Activated CD8-positive, alpha-beta T cell treated with anti-CD3 and anti-CD28 coated beads for 36 hours (primary cell): ENCODE measurements around the gene MOSPD3. TPM values are rescaled to one million over a fixed set of nuclear protein-coding genes. Genes with fewer than 3 reads are reported as not detected.

ENCODE experiments used
- ATAC-seq: fragments of 200-7000 bp; cut with Tn5 transposase; one replicate; pipeline ENCODE4 v1.10.0; 2021; ENCODE audit warnings: mild to moderate bottlenecking, moderate library complexity
- CTCF ChIA-PET: fragments of 350-600 bp; sonication (Branson Sonifier 250); formaldehyde crosslinking; loops from one replicate; lab custom pipeline; 2021; ENCODE audit warnings: antibody characterized with exemption; lab: Charles Lee
- POLR2A ChIA-PET: fragments of 350-600 bp; sonication (Branson Sonifier 250); formaldehyde crosslinking; loops from one replicate; lab custom pipeline; 2021; ENCODE audit warnings: antibody characterized with exemption; lab: Charles Lee
- DNase-seq: peaks from one replicate; pipeline ENCODE4 v3.0.0-alpha.2; 2020
- H3K27ac Mint-ChIP-seq: one replicate; pipeline ENCODE4 v1.8.0; 2021; ENCODE audit warnings: mild to moderate bottlenecking, mixed read lengths
- H3K27me3 Mint-ChIP-seq: one replicate; pipeline ENCODE4 v1.8.0; 2021; ENCODE audit warnings: mixed read lengths
- H3K36me3 Mint-ChIP-seq: one replicate; pipeline ENCODE4 v1.8.0; 2021; ENCODE audit warnings: low read depth, mixed read lengths
- H3K4me1 Mint-ChIP-seq: one replicate; pipeline ENCODE4 v1.8.0; 2021; ENCODE audit warnings: low read depth, mixed read lengths
- H3K4me3 Mint-ChIP-seq: one replicate; pipeline ENCODE4 v1.8.0; 2021; ENCODE audit warnings: mild to moderate bottlenecking, moderate library complexity, mixed read lengths
- H3K9me3 Mint-ChIP-seq: one replicate; pipeline ENCODE4 v1.8.0; 2021; ENCODE audit warnings: mixed read lengths
- intact Hi-C: fragments of 100-400 bp; cut with micrococcal nuclease; formaldehyde crosslinking; loops from one replicate; pipeline ENCODE4 v1.10.0; 2022
- total RNA-seq, 2 experiments: library from RNA; stranded (reverse); gene quantifications; one replicate each; pipeline ENCODE4 v1.2.3, GENCODE V29; 2021
- TF ChIP-seq, protein P1 (sequence below): fragments of 200-600 bp; IDR thresholded peaks from one replicate; pipeline ENCODE4 v1.8.0; 2022; ENCODE audit warnings: antibody characterized with exemption, mild to moderate bottlenecking

MOSPD3 gene
- total RNA-seq, 2 experiments from 2014 or later, result 9.6 to 10.5 TPM

DNA sequence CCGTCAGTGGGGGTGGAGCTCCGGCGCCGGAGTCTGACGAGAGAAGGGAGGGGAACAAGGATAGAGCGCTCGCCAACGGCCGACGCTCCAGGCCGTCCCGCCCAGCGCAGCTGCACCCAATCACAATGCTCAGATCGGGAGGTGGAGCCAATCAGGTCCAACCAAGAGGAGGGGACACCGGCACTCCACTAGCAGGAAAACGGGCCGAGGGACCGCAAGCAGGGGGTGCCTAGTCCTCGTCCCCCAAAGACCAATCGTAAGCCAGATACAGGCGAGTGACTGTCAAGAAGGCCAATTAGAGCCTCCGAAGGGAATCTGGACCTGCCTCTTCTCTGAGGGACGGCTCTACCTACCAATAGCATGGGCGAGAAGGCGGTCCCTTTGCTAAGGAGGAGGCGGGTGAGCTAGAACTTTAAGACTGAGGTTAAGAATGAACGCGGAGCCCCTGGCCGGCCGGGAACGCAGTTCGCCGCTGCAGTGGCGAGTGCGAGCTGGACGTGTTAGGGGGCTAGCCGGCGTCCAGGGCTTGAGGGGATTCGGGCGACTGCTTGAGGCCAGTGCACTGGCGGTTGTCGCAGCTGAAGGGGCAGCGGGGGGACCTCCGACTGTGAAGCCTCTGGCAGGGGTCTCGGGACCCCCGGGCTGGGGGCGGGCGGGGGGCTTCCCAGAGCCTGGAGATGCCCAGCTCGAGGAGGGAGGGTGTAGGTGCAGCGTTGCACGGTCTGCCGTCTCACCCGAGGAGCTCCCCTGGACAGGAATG is 25.9 kb upstream of the MOSPD3 start, which contains the start of gene FBXO24:
Gene FBXO24 (plus strand): TSS at position 63 of the 760 bp plus-strand sequence. CDS start 298 bp downstream, at position 361.
- Mint-ChIP-seq H3K36me3 (peaks cover 2% of the 10 kb centered on the region), H3K4me3 (peak within 1 kb of the TSS; percentile 98), H3K27me3 (peaks cover 5% of the 10 kb centered on the region), H3K4me1 (peaks cover 20% of the 10 kb centered on the region), H3K27ac (peak within 1 kb of the TSS; percentile 93), H3K9me3 (no peaks in the 10 kb centered on the region)
- DNase-seq (peak; percentile 99), ATAC-seq (peak; percentile 84)
- TF ChIP-seq, protein P1, sequence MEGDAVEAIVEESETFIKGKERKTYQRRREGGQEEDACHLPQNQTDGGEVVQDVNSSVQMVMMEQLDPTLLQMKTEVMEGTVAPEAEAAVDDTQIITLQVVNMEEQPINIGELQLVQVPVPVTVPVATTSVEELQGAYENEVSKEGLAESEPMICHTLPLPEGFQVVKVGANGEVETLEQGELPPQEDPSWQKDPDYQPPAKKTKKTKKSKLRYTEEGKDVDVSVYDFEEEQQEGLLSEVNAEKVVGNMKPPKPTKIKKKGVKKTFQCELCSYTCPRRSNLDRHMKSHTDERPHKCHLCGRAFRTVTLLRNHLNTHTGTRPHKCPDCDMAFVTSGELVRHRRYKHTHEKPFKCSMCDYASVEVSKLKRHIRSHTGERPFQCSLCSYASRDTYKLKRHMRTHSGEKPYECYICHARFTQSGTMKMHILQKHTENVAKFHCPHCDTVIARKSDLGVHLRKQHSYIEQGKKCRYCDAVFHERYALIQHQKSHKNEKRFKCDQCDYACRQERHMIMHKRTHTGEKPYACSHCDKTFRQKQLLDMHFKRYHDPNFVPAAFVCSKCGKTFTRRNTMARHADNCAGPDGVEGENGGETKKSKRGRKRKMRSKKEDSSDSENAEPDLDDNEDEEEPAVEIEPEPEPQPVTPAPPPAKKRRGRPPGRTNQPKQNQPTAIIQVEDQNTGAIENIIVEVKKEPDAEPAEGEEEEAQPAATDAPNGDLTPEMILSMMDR, result no peak
- intact Hi-C loops, result no loop called here
- CTCF ChIA-PET, result interaction anchor here (0.6 to 6.4 kb wide), 22 partner anchors 15 to 139 kb away, joined by 3 to 39 read pairs (median 4); partner anchors contain the start of genes MOSPD3 and POP7
- POLR2A ChIA-PET, result interaction anchor here (0.9 to 4.9 kb wide), 15 partner anchors 9 to 157 kb away, joined by 3 to 22 read pairs (median 5); partner anchors contain the start of genes MEPCE, MOSPD3, PCOLCE and POP7

GRCh38 chr7:100588438-100588837 is 23.9 kb upstream of the MOSPD3 start:
- Mint-ChIP-seq H3K9me3 (no peaks in the 10 kb centered on the region), H3K4me1 (peaks cover 8% of the 10 kb centered on the region), H3K27ac (no peak overlapping the region), H3K27me3 (peaks cover 5% of the 10 kb centered on the region), H3K36me3 (no peaks in the 10 kb centered on the region), H3K4me3 (peak overlapping the region; percentile 26)
- CTCF ChIA-PET, result interaction anchor here (0.7 to 6.4 kb wide), 18 partner anchors 10 to 460 kb away, joined by 3 to 30 read pairs (median 4); partner anchors contain the start of genes MOSPD3, POP7 and SLC12A9
- POLR2A ChIA-PET, result interaction anchor here (1.3 kb wide), 1 partner anchor 17 kb away, joined by 4 read pairs; no protein-coding TSS in a partner anchor
- ATAC-seq (no peak), DNase-seq (no peak)
- intact Hi-C loops, result no loop called here
- TF ChIP-seq, protein P1, result peak; percentile 17

DNA sequence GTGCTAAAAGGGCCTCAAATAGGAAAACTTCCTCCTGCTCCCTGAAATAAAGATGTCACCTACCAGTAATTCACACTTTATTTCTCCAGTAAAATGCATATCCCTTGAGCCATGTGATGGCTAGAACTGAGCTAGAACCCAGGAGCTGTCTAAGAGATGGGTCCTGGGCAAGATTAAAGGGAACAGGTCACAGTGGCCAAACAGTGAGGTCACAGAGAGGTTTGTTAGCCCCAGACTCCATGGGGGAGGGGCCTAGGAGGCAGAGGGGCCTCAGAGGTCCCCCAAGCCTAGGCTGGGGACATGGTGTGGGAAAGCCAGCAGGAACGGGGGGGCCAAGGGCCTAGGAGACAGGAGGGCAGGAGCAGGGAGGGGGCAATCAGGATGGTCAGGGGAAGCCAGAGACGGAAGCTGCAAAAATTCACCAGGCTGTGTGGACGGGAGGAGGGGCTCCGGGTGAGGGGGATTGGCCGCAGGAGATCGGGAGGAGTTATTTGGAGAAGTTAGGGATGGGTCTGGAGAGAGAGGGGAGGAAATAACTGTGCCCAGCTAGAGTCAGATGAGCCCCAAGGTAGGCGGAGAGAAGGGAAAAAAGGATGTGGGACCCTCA is 22.9 kb upstream of the MOSPD3 start:
- POLR2A ChIA-PET, result interaction anchor here (1.3 kb wide), 1 partner anchor 16 kb away, joined by 4 read pairs; no protein-coding TSS in a partner anchor
- H3K27me3 Mint-ChIP-seq, result peaks cover 5% of the 10 kb centered on the region
- H3K27ac Mint-ChIP-seq, result no peak overlapping the region
- no peak for DNase-seq
- CTCF ChIA-PET, result interaction anchor here (0.8 to 6.4 kb wide), 16 partner anchors 9 to 461 kb away, joined by 3 to 30 read pairs (median 3); partner anchors contain the start of genes MOSPD3, POP7 and SLC12A9
- intact Hi-C loops, result no loop called here
- H3K4me1 Mint-ChIP-seq, result peaks cover 2% of the 10 kb centered on the region
- H3K4me3 Mint-ChIP-seq, result no peak overlapping the region
- no peak for ATAC-seq
- TF ChIP-seq, protein P1, result no peak
- H3K36me3 Mint-ChIP-seq, result no peaks in the 10 kb centered on the region
- no peaks in the 10 kb centered on the region for H3K9me3 Mint-ChIP-seq

DNA sequence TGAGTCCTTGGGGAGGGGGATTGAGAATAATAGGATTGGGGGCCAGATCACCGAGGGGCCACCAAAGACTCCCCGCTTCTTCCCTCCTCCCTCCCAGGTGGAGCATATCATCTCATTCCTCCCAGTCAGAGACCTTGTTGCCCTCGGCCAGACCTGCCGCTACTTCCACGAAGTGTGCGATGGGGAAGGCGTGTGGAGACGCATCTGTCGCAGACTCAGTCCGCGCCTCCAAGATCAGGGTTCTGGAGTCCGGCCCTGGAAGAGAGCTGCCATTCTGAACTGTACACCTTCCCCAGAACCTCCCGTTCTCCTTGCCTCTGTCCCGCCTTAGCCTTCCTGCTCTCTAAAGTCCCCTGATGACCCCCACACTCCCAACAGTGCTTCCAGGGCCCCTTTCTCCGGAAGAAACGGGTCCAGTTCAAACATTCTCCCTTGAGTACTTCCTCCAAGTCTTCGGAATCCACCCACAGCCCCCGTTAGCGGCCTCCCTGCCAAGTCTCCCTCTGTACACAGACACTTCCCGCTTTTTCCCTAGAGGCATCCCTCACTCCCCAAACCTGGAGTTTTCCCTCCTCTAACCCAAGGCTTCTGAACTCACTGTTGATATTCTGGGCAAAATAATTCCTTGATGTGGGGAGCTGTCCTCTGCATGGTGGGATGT is 22.1 kb upstream of the MOSPD3 start:
- H3K4me3 Mint-ChIP-seq, result no peak overlapping the region
- no peaks in the 10 kb centered on the region for H3K9me3 Mint-ChIP-seq
- ATAC-seq, result no peak
- no peak overlapping the region for H3K27ac Mint-ChIP-seq
- intact Hi-C loops, result no loop called here
- peaks cover 2% of the 10 kb centered on the region for H3K4me1 Mint-ChIP-seq
- no peak for DNase-seq
- TF ChIP-seq, protein P1, result no peak
- ChIA-PET POLR2A (interaction anchor here (1.4 kb wide), 1 partner anchor 13 kb away, joined by 4 read pairs; no protein-coding TSS in a partner anchor), CTCF (interaction anchor here (1.0 to 1.6 kb wide), 3 partner anchors 26 to 101 kb away, joined by 3 to 8 read pairs (median 3); no protein-coding TSS in a partner anchor)
- peaks cover 5% of the 10 kb centered on the region for H3K27me3 Mint-ChIP-seq
- H3K36me3 Mint-ChIP-seq, result no peaks in the 10 kb centered on the region
